ENCODE measurements around the gene GOLT1A.

GOLT1A gene

DNA sequence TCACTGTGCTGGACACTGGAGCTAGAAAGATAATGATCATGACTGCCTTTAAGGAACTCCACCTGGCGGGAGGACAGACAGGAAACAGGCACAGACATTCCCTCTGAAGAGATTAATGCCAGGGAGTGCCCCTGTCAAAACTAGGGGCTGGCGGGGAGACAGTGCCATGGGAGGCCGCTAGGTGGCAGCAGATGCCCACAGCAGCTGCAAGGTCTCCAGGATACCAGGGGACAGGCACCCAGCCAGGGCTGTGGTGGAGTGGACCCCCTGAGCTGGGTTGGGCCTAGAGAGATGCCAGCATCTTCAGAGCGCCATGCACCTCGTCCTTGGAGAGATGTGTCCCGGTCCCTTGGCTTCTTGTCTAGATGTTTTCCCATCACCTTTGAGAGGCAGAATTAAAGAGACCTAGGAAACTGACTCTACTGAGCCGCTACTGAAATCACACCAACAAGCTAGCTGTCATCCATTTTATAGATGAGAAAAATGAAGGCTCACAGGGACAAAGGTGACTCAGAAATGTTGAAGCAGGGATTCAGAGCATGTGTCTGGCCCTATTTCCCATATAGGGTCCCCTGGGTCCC, 51.2 kb downstream of the GOLT1A start:
- in situ Hi-C loops (cut with HindIII; ENCODE audit: low sequenced_read_pairs) = loop anchor here (25.0 kb wide), 1 partner anchor 375 kb away; no protein-coding TSS in a partner anchor

DNA sequence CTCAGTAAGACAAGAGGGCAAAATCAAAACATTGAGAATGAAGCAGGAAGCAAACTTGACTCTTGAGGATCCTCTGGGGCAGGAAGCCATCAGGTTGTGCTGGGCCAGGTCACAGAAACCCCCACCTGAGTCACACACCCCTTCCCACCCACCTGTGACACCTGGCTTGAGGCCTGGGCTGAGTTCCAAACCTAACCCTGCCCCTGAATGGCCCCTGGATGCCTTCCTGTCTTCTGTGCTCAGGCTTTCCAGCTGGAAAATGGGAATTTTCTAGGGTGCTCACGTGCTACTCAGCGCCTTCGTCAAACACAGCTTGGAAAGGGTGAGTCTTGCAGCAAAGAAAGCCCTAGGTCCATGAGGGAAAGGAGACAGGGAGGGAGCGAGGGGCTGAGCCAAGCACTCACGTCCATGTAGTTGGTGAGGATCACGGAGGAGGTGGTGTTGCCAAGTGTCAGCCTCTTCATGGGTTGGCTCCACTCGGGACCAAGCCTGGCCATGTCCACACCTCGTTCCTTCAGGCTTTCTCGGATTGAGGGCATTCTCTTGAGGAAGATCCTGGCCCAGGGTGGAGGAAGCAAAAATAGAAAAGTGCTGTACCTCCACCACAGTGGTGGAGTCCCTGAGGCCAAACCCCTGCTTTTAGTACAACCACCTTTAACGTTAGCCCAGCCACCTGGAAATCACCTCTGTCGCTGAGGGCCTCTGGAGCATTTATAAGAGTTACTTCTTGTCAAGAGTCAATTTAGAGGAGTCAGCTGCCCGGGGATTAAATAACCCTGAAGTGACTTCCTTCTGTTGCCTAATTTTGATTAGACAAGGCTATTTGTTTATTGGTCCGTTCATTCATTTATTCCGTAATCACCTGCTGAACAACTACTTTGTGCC, 51.9 kb downstream of the GOLT1A start:
- in situ Hi-C loops (cut with HindIII; ENCODE audit: low sequenced_read_pairs) = loop anchor here (25.0 kb wide), 1 partner anchor 375 kb away; no protein-coding TSS in a partner anchor

DNA sequence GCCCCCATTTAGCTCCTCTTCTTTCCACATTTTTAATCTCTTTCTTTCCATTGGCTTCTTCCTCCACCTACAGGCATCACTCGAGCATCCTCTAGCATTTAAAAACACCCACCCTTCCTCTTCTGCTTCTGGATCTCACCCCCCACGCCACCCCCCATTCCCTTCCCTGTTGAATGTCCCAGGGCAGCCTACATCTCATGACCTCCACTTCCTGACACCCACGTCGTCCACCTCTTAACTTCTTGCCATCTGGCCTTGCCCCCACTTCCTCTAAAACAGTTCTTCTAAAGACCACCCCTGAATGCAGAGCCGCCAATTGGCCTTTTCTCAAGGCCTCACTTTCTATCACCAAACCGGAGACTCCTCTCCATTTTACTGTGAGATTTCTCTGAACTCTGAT, 55.8 kb downstream of the GOLT1A start:
- in situ Hi-C loops (cut with HindIII; ENCODE audit: low sequenced_read_pairs) = loop anchor here (25.0 kb wide), 1 partner anchor 379 kb away; no protein-coding TSS in a partner anchor

DNA sequence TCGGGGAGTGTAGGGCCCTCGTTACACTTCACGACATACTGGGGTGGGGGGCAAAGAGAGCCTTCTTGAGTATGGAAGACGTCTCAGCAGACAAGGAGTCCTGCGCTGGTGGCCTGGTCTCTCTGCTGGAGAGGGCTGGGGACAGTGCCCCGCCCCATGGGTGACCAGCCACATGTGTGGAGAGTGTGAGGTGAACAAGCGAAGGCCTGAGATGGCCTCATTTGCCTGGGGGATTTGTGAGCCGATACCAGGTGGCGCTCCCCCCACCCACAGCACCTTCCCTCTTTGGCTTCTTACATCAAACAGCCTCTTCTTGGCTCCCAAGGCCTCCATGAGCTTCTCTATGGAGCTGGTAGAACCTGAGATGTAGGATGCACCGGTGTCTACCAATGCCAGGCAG, 57.9 kb downstream of the GOLT1A start:
- in situ Hi-C loops (cut with HindIII; ENCODE audit: low sequenced_read_pairs) = loop anchor here (25.0 kb wide), 1 partner anchor 381 kb away; no protein-coding TSS in a partner anchor

DNA sequence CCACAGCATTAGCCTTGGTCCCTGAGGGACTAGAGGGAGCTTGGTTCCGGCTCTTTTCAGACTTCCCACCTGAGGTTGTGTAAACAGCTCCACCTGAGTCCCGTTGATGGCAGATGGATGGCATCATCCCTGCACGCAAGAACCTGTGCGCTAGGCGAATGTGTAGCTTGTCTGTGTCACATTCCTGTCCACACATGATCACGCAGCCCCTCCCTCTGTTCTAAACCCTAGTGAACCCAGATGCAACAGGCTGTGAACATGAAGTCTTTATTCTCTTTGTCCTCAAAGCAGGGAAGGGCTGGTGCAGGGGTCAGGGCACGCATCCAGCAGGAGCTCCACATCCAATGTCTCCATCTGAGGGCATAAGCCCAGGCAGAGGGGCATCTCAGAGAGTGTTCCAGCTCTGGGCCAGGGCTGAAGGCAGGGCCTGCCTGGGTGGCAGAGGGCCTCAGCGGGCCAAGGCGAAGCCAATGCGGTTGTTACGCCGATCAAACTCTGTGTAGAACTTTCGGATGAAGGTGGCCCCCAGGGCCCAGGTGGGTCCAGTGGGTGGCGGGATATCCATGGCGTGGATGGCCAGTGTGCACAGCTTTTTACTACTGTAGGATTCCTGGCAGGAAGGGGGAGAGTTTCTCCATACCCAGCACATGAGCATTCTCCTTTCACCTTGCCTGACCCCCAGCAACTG, 59.1 kb downstream of the GOLT1A start:
- in situ Hi-C loops (cut with HindIII; ENCODE audit: low sequenced_read_pairs) = loop anchor here (25.0 kb wide), 1 partner anchor 383 kb away; no protein-coding TSS in a partner anchor

DNA sequence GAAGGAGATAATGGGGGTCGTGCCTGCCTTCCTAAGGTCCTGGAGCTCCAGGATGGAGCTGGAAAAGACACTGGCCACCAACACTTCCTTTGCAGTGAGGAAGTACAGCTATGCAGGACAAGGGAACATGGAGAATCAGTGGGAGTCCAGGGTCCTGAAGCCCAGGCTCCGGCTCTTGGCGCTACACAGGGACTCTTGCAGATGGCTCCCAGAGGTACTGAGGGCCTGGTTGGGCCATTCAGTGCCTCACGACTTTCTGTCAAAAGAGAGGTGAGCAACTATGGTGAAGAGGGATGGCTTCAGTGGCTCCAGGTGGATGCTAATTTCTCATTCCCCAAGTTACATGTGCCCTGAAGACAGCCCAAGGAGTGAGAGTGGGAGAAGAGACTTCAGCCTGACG, 60.1 kb downstream of the GOLT1A start:
- in situ Hi-C loops (cut with HindIII; ENCODE audit: low sequenced_read_pairs) = loop anchor here (25.0 kb wide), 1 partner anchor 384 kb away; no protein-coding TSS in a partner anchor

DNA sequence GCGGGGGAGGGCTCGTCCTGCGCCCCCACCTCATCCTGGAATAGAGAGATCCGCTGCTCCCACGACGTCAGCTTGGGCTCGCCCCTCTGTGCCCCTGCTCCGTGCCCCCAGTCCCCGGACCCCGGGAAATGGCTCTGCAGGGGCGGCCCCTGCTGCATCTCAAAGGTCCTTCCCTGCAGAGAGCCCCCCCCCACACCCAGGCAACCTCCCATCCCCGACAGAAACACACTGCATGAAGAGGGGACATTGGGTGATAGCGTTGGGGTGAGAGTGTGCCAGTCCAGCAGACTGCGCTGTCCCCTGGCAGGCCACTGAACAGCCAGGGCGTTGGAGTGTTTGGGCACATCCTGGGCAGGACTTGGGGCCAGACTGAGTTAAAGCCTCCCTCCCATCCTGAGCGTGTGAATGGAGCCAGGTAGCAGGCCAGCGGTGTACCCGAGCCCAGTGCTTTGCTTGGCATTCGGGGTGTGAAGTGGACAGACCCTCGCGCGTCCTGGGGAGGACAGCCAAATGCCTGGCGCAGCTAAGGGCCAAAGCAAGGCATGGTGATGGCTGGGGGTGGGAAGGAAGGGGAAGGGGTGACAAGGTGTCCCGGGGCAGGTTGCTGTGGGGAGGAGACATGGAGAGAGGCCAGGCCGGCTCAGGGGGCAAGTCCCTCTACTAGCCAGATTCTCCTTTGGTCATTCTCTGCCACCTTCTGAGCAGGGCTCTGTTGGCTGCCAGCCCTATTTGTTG, 61.3 kb downstream of the GOLT1A start:
- in situ Hi-C loops (cut with HindIII; ENCODE audit: low sequenced_read_pairs) = loop anchor here (25.0 kb wide), 1 partner anchor 385 kb away; no protein-coding TSS in a partner anchor

DNA sequence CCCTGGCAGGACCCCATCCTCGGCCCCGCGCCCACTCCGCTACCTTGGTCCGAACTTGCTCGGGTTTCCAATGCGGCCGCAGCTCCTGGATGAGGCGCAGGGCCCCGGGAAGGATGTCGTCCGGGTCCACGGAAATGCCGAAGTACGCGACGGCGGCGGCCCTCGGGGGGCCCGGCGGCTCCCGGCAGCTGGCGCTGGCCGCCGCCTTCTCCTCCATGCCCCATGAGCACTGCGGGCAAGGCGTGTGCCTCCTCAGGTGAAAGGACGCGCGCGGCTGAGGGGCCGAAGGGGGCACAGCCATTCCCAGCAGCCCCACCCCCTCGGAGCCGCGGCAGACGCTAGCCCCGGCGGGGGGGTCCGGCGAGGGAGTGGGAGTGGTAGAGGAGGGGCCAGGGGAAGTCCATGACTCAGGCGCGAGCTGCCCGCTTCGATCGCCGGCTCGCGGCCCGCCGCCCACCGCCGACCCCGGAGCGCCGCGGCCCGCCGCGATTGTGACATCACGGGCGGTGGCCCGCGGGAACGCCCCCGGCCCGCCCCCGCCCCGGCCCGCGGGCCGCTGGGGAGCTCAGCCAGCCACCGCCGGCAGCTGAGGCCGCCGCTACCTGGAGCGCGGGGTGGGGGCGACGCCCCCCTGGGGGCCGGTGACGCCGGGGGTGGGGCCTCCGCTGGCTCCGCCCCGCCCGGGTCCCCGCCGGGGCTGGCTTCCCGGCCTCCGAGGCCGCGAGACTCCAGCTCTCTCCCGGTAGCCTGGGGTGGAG, 62.1 kb downstream of the GOLT1A start, which contains the start of gene ETNK2:
Gene ETNK2, minus strand, starts transcription at position 493 of the 758 bp plus-strand sequence. Its CDS starts 192 bp downstream, at position 301.
- in situ Hi-C loops (cut with HindIII; ENCODE audit: low sequenced_read_pairs) = loop anchor here (25.0 kb wide), 1 partner anchor 386 kb away; no protein-coding TSS in a partner anchor

DNA sequence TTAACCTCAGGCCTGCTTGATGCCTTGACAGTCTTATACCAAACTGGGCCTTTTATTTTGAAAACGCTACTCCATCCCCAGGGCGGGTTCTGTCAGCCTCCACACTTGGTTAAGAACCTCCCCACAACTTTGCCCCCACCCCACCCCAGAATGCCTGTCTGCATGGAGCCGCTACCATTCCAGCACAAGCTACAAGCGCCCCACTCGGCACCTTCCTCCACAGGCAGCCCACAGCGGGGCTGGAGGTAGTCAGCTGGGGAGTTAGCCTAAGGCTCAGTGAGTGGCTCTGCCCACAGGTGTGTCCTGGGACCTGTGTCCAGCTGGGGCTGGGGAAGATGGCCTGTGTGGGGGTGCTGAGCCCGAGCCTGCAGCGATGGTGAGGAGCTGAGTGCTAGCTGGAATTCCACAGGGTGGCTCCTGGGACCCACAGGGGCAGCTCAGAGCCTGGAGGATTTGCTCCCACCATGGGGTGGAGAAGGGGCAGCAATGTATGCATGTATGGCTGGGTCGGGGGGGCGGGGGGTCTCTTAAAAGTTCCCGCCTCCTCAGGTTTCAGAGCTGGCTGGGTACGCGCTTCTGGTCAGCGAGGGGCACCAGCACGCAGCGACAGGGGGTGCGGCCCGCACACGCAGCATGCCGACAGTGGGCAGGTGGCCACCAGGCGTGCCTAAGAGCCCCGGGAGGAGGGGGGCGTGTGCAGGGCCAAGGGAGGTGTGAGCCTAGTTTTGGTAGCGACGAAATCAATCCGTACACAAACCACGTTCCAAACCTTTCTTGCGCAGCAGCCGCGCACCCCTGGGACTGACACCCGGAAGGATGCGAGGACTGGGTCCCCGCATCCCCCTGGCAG, 62.9 kb downstream of the GOLT1A start:
- in situ Hi-C loops (cut with HindIII; ENCODE audit: low sequenced_read_pairs) = loop anchor here (25.0 kb wide), 1 partner anchor 386 kb away; no protein-coding TSS in a partner anchor

DNA sequence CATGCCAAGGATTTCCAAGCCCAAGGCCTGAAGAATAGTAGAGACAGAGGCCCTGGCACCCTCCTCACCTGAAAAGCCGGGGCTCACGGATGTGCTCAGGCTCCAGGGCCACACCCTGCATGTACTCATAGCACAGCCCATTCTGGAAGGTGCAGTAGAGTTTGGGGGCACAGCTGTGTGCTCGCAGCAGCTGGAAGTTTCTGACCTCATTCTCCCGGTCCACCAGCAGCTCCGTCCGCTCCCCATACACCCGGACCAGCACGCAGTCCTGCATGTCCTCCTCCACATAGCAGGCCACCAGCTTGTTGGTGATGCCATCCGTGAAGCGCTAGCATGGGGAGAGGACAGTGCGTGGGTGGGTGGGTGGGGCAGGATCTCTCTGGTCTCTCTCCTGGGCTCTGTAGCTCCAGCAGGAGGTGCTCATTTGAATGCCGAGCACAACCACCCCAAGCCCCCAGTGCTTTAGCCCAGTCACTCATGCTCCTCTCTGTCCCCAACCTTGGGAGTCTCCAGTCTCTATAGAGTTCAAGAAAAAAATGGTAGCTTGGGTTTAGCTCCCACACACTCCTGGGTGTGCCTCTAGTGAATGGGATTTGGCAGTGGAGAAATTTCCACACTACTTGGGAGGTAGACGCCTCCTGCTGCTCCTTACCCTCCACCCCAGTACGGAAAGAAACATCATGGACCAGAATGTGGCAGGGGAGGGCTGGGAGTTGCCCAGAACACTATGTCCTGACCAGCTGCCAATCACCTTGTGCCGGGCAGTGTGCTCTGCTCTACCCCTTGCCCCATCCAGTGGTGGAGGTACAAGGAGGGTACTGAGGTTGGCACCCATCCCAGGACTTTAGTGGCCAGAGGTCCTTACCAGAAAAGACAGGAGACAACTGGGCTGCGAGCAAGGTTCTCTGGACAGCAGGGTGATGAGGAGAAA, 63.9 kb downstream of the GOLT1A start:
- in situ Hi-C loops (cut with HindIII; ENCODE audit: low sequenced_read_pairs) = loop anchor here (25.0 kb wide), 1 partner anchor 387 kb away; no protein-coding TSS in a partner anchor

DNA sequence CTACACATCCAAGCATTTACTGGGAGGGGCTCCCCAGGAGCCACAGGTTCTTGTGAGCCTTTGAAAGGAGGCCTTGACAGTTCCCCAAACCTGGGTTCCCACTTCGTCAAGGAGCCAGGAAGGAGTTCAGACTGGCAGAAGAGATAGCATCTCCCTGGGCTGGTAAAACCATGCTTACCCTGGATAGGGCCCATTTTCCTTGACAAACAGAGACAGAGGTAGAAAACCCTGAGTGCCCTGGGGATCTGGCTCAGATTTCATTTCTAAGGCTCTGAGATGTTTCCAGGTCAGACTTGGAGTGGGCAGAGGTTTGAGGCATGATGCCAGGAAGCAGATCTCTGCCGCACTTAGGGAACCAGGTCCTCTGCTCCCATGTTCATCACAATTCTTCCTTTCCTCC, 64.7 kb downstream of the GOLT1A start:
- in situ Hi-C loops (cut with HindIII; ENCODE audit: low sequenced_read_pairs) = no loop called here
